Anterior cingulate cortex (tissue), 58 donors: ENCODE results near the gene TBC1D3.
"Not testable (repeated sequence)": the region's sequence is repeated elsewhere in the genome, so short reads cannot be mapped to it uniquely, and the experiment has no call there.

Experiments used
- DNase-seq, 58 donors: peaks; one replicate each; lab custom pipeline; 2025; lab: John Stamatoyannopoulos, UW

TBC1D3 gene

GRCh38 chr17:38192455-38192854, at the start of gene TBC1D3:
Gene TBC1D3, minus strand, starts transcription at chr17:38192555. Its CDS starts 1,526 bp downstream, at chr17:38191029.
- not testable (repeated sequence) for DNase-seq

- DNase-seq: not testable (repeated sequence)
These were observed 40.4 kb upstream of the TBC1D3 start for GRCh38 chr17:38232790-38233189.

- not testable (repeated sequence) for DNase-seq
These were observed 33.6 kb upstream of the TBC1D3 start for GRCh38 chr17:38225844-38226495.

DNA sequence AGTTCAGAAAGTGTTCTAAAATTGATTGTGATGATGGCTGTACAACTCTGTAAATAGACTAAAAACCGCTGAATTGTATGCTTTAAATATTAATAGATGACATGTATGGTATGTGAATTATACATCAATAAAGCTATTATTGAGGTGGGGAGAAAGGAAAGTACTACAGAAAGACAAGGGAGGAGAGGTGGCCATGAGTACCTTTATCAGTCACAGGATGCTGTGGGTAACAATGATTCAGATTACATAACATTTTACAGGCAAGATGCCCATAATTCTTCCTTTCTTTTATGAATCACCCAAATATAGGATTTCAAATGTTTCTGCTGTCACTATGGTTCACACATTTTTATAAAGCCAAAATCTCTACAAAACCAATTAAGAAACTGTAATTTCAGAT, 28.5 kb upstream of the TBC1D3 start:
- DNase-seq: not testable (repeated sequence)

GRCh38 chr17:38200271-38200670, 7.9 kb upstream of the TBC1D3 start:
- DNase-seq: not testable (repeated sequence)

DNA sequence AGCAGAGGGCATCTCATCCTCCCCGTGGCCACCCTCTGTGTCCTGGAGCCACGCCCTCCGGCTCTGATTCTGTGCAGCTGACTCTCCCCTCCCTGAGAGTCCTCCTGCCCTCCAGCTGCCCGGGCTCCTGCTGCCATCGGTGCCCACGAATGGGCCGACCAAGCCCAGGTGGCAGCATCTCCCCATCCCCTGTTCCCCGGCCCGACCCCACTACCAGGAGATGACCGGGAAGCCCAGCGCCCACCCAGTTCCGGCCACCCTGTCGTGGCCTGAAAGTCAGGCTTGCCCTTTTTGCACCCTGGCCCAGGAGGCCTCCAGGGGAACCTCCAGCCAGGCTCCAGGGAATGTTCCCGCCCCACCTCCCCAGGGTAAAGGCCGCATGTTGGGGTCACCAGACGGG, 57.5 kb downstream of the TBC1D3 start:
- not testable (repeated sequence) for DNase-seq
